HG03139 (cell line): ENCODE results near the gene CASP9.
"Not testable (repeated sequence)": the region's sequence is repeated elsewhere in the genome, so short reads cannot be mapped to it uniquely, and the experiment has no call there.

ENCODE experiments used
- ATAC-seq: cut with Tn5 transposase; IDR thresholded peaks from one replicate; pipeline ENCODE4 v1.9.1; 2021; ENCODE audit not compliant: unreplicated experiment

The CASP9 gene

GRCh38 chr1:15526021-15526489, 2.0 kb upstream of the CASP9 start:
- no peak for ATAC-seq

- ATAC-seq, result peak; percentile 36
These were observed 1.3 kb upstream of the CASP9 start for GRCh38 chr1:15525050-15526020.

- peak; percentile 37 for ATAC-seq
These were observed 451 bp upstream of the CASP9 start for GRCh38 chr1:15524283-15525049.

GRCh38 chr1:15523104-15524020, 653 bp downstream of the CASP9 start:
- ATAC-seq, result no peak

- no peak for ATAC-seq
These were observed 1.5 kb downstream of the CASP9 start for GRCh38 chr1:15522551-15522950.

DNA sequence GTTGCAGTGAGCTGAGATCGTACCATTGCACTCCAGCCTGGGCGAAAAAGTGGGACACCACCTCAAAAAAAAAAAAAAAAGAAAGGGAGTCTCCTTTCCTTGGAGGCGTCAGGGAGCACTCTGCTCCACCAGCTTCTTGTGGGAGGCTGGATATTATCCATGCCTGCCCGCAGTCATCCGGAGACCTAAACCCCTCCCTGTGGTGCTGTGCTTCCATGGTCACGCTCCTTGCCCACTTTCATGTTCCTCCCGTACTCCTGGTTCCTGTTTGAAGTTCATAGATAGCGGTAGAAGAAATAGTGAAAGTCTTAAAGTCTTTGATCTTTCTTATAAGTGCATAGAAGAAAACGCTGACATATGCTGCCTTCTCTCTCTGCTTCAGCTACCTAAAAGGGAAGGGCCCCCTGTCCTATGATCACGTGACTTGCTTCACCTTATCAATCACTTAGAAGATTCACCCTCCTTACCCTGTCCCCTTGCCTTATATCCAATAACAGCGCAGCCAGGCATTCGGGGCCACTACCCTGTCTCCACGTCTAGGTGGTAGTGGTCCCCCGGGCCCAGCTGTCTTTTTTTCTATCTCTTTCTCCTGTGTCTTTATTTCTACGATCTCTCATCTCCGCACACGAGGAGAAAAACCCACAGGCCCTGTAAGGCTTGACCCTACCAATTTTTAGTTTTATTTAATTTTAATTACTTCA, 2.7 kb downstream of the CASP9 start:
- not testable (repeated sequence) for ATAC-seq

GRCh38 chr1:15519625-15520024, 4.4 kb downstream of the CASP9 start:
- no peak for ATAC-seq

GRCh38 chr1:15515022-15515663, 8.9 kb downstream of the CASP9 start:
- no peak for ATAC-seq

DNA sequence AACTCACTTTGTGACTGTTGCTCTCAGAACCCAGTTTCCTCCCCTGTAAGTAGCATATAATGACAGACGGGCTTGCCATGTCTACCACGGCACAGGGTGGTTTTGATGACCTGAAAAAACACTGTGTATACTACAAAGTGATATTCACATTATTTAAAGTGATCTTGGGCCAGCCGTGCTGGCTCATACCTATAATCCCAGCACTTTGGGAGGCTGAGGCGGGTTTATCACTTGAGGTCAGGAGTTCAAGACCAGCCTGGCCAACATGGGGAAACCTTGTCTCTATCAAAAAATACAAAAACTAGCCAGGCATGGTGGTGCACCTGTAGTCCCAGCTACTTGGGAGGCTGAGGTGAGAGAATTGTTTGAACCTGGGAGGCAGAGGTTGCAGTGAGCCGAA, 9.5 kb downstream of the CASP9 start:
- ATAC-seq, result not testable (repeated sequence)

DNA sequence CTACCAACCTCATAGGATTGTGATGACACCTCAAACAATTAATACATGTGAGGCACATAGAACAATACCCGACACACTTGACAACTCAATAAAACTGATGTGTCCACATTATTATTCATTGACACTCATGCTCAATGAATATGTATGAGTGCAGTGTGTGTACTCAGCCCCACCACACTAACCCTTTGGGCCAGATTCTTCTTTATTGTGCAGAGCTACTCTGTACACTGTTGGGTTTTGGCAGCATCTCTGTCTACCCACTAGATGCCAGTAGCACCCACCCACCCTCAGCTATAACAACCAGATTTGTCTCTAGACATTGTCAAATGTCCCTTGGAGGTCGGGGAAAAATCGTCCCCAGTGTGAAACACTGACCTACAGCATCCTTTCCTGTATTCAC, 10.1 kb downstream of the CASP9 start:
- no peak for ATAC-seq

GRCh38 chr1:15513192-15513591, 10.8 kb downstream of the CASP9 start:
- ATAC-seq, result no peak

GRCh38 chr1:15510611-15511405, 13.2 kb downstream of the CASP9 start:
- ATAC-seq, result no peak

DNA sequence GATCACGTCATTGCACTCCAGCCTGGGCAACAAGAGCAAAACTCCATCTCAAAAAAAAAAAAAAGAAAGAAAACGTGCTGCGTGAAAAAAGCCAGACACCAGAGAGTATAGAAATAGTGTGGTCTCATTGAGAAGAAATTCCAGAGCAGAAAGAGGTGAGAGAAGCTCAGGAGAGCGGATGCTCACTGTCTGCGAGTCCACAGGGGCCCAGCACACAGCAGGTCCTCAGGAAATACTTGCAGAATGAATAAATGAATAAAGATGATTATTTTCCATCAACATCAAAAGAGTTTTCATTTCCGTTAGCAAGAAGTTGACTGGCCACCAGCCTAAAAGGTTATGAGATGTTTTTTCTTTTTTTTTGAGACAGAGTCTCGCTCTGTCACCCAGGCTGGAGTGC, 14.4 kb downstream of the CASP9 start:
- no peak for ATAC-seq

DNA sequence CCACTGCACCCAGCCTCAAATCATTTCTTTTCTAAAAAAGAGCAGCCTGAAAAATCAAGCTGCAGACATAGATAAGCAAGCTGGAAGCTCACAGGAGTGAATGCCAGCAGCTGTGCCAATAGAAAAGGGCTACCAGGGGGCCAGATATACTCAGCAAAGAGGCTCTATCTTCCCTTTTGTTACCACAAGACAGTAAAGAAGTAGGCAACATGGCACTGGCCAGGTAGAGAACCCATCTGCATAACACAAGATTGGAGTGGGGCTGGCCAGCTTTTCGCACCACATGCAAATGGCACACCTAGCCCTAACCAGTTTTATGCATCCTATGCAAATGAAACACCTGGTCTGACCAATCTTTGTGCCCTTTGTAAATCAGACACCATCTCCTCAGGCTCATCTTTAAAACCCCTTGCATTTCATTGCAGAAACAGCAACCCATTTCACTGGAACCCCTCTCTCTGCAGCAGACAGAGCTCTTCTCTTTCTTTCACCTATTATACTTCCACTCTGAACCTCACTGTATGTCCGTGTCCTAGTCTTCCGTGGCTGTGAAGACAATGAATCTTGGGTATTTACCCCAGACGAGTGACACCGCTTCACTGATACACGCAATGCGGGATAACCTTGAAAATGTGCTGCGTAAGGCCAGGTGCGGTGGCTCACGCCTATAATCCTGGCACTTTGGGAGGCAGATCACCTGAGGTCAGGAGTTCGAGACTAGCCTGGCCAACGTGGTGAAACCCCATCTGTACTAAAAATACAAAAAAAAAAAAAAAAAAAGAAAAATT, 15.1 kb downstream of the CASP9 start:
- no peak for ATAC-seq

- no peak for ATAC-seq
These were observed 16.7 kb downstream of the CASP9 start for GRCh38 chr1:15507278-15507677.

GRCh38 chr1:15506831-15507230, 17.2 kb downstream of the CASP9 start:
- no peak for ATAC-seq

GRCh38 chr1:15504436-15504835, 19.6 kb downstream of the CASP9 start:
- ATAC-seq, result no peak
